Measurements from ENCODE around the gene SUGCT.

- TF ChIP-seq CTCF (IDR thresholded peaks at IDR 0.05) (no peak), POLR2A (IDR thresholded peaks at IDR 0.05) (no peak)
These were observed 473.7 kb downstream of the SUGCT start for GRCh38 chr7:40608321-40609075.
